HG02610 (cell line): ENCODE data around the gene ATF2.

Experiments
- ATAC-seq: cut with Tn5 transposase; IDR thresholded peaks from one replicate; pipeline ENCODE4 v1.9.1; 2021; ENCODE audit warnings: mild to moderate bottlenecking, moderate library complexity; ENCODE audit not compliant: unreplicated experiment

The ATF2 gene

GRCh38 chr2:175167792-175168563 is at the start of gene ATF2:
Gene ATF2 (minus strand): TSS chr2:175168203. CDS start chr2:175136443, 31,760 bp downstream.
- peak; percentile 97 for ATAC-seq

- no peak for ATAC-seq
Measured at GRCh38 chr2:175207741-175208438, 39.9 kb upstream of the ATF2 start.

GRCh38 chr2:175206866-175207265 is 38.9 kb upstream of the ATF2 start:
- ATAC-seq = no peak

- no peak for ATAC-seq
Measured at GRCh38 chr2:175205523-175205922, 37.5 kb upstream of the ATF2 start.

- no peak for ATAC-seq
Measured at GRCh38 chr2:175203621-175204496, 35.9 kb upstream of the ATF2 start.

- ATAC-seq = no peak
Measured at GRCh38 chr2:175195012-175195411, 27.0 kb upstream of the ATF2 start.

- ATAC-seq = no peak
Measured at GRCh38 chr2:175188761-175189160, 20.8 kb upstream of the ATF2 start.

GRCh38 chr2:175187378-175187777 is 19.4 kb upstream of the ATF2 start:
- peak; percentile 62 for ATAC-seq

- no peak for ATAC-seq
Measured at GRCh38 chr2:175183674-175184073, 15.7 kb upstream of the ATF2 start.

- no peak for ATAC-seq
Measured at GRCh38 chr2:175181877-175182308, 13.9 kb upstream of the ATF2 start.

- ATAC-seq = peak; percentile 87
Measured at GRCh38 chr2:175181104-175181876, 13.3 kb upstream of the ATF2 start, which contains the start of gene ATP5MC3. Gene ATP5MC3 (minus strand): TSS chr2:175181710. CDS start chr2:175181393, 317 bp downstream.

- peak; percentile 69 for ATAC-seq
Measured at GRCh38 chr2:175180701-175181103, 12.7 kb upstream of the ATF2 start.

GRCh38 chr2:175176624-175177023 is 8.6 kb upstream of the ATF2 start:
- no peak for ATAC-seq

- ATAC-seq = no peak
Measured at GRCh38 chr2:175175896-175176295, 7.9 kb upstream of the ATF2 start.

- no peak for ATAC-seq
Measured at GRCh38 chr2:175175320-175175719, 7.3 kb upstream of the ATF2 start.

- no peak for ATAC-seq
Measured at GRCh38 chr2:175170659-175171304, 2.8 kb upstream of the ATF2 start.

- ATAC-seq = no peak
Measured at GRCh38 chr2:175169191-175169590, 1.2 kb upstream of the ATF2 start.

- ATAC-seq = peak; percentile 20
Measured at GRCh38 chr2:175168564-175168945, 552 bp upstream of the ATF2 start.

GRCh38 chr2:175167076-175167791 is 769 bp downstream of the ATF2 start:
- ATAC-seq = no peak
